K562 (cell line): ENCODE data around the gene USB1. TPM values are rescaled to one million over a fixed set of nuclear protein-coding genes. Genes with fewer than 3 reads are reported as not detected.
A peak's percentile ranks its signal among the peaks of the same experiment; 100 is the strongest.

Source experiments
- HNRNPK ChIP-seq: fragments of 200-400 bp; formaldehyde crosslinking; IDR thresholded peaks from one replicate; pipeline ENCODE4 v1.6.1; 2018; ENCODE audit warnings: mild to moderate bottlenecking, low read depth, low read length; ENCODE audit not compliant: poor library complexity, severe bottlenecking
- NR2C2 ChIP-seq, 2 experiments: fragments of 200-800 bp in 1 of 2; sonication (Bioruptor generic) in 1 of 2; sonication (generic) in 1 of 2; formaldehyde crosslinking in 1 of 2; IDR thresholded peaks; 2 replicates each; pipeline versions ENCODE4 v1.6.1 to v1.8.0; 2016 to 2022; ENCODE audit warnings: mild to moderate bottlenecking in 1 of 2, missing compliant biosample characterization in 1 of 2, missing genetic modification characterization in 1 of 2, missing genetic modification reagents in 1 of 2
- SIN3B ChIP-seq: fragments of 450-650 bp; IDR thresholded peaks from 2 replicates; pipeline ENCODE4 v1.6.1; 2017; ENCODE audit warnings: low read depth, mild to moderate bottlenecking, moderate library complexity
- SMARCE1 ChIP-seq: fragments of 450-650 bp; IDR thresholded peaks from 2 replicates; pipeline ENCODE4 v1.7.1; 2016; ENCODE audit warnings: mild to moderate bottlenecking
- polyA plus RNA-seq, 8 experiments: library from polyadenylated mRNA; depleted of rRNA in 4 of 8; stranded (reverse) in 5 of 8; unstranded in 3 of 8; fragments of >200 nt; fragmentation: Nextera tagmentation in 2 of 8; fragmentation: Illumina TruSeq in 1 of 8; extraction: Ambion mirVana in 2 of 8; extraction: Trizol in 1 of 8; gene quantifications; 2 replicates each; pipeline versions ENCODE4 v1.2.1 to v1.2.3, GENCODE V29; 2011 to 2014; ENCODE audit warnings: inconsistent platforms in 1 of 8, missing spikeins in 1 of 8
- total RNA-seq, 7 experiments: library from RNA; depleted of rRNA in 6 of 7; stranded (reverse); fragments of >200 nt in 6 of 7; fragmentation: Illumina TruSeq in 2 of 7; extraction: Trizol in 2 of 7; gene quantifications; 2 replicates each; pipeline versions ENCODE4 v1.2.1 to v1.2.3, GENCODE V29; 2011 to 2021; ENCODE audit warnings: low replicate concordance in 1 of 7
- TF ChIP-seq, protein P1 (sequence below): IDR thresholded peaks from 2 replicates; pipeline ENCODE4 v1.6.1; 2012; ENCODE audit warnings: low read depth, low read length, improper control_type of control experiment, borderline replicate concordance
- TF ChIP-seq, protein P2 (sequence below): sonication (generic); formaldehyde crosslinking; IDR thresholded peaks from 2 replicates; pipeline ENCODE4 v1.8.0; 2023; ENCODE audit warnings: mild to moderate bottlenecking, missing genetic modification reagents
- TF ChIP-seq, protein P3 (sequence below): fragments of 450-650 bp; formaldehyde crosslinking; IDR thresholded peaks from 2 replicates; pipeline ENCODE4 v1.4.0; 2020; ENCODE audit warnings: mild to moderate bottlenecking, mixed read lengths
- TF ChIP-seq, protein P4 (sequence below): fragments of 450-650 bp; conservative IDR thresholded peaks from 2 replicates; pipeline ENCODE4 v1.6.1; 2016; ENCODE audit warnings: missing genetic modification characterization, low read depth, mild to moderate bottlenecking, control low read depth, missing compliant biosample characterization
- TF ChIP-seq, protein P5 (sequence below): sonication (generic); formaldehyde crosslinking; IDR thresholded peaks from 2 replicates; pipeline ENCODE4 v1.8.1; 2022; ENCODE audit warnings: missing genetic modification reagents
- TF ChIP-seq, protein P6 (sequence below): fragments of 250-450 bp; sonication (Bioruptor Pico); IDR thresholded peaks from 2 replicates; pipeline ENCODE4 v1.4.0; 2020; ENCODE audit warnings: mild to moderate bottlenecking, moderate library complexity, borderline replicate concordance
- TF ChIP-seq, protein P7 (sequence below): fragments of 250-450 bp; sonication (Bioruptor Pico); IDR thresholded peaks from 2 replicates; pipeline ENCODE4 v1.5.0; 2021; ENCODE audit warnings: mild to moderate bottlenecking, borderline replicate concordance

The USB1 gene
- total and polyA plus RNA-seq, 9 of the 15 experiments (the other 6 are each of a cell fraction or from before 2014, with no cell fraction given) = 11.6 to 73.6 (median 19.4) TPM

DNA sequence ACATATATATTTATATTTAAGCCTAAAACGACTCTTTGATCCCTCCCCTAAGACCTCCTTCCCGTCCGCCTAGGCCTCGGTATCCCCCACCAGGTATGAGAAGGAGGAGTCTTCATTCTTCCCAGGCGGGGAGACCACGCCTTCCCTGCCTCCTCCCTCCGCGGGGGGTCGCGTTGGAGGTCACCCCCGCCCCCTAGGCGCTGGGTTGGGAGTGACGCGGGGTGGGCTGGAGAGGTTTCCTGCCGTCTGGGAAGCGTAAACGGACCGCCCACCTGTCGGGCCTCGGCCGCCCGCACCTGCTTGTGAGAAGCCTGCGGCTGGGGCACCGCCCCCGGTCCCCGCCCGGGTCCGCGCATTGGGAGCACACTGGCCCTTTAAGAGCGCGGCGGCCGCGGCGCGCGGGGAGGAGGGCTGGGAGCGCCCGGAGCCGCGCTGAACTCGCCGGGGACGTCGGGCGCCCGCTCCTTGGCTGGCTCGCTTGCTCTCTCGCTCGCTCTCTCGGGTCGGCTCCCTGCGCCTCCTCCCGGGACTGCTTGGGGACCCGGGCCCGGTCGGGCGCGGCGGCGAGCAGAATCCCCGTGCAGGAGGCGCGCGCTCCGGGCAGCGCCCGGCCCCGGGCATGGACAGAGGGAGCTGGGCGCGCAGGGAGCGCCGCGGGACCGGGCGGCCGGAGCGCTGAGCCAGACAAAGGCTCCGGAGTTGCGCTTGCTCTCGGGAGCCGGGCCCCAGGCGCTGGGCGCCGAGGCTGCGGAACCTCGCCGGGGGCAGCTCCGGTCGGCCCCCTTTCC lies 24.3 kb downstream of the USB1 start, which contains the start of gene MMP15 (continued):
- TF ChIP-seq, protein P1, sequence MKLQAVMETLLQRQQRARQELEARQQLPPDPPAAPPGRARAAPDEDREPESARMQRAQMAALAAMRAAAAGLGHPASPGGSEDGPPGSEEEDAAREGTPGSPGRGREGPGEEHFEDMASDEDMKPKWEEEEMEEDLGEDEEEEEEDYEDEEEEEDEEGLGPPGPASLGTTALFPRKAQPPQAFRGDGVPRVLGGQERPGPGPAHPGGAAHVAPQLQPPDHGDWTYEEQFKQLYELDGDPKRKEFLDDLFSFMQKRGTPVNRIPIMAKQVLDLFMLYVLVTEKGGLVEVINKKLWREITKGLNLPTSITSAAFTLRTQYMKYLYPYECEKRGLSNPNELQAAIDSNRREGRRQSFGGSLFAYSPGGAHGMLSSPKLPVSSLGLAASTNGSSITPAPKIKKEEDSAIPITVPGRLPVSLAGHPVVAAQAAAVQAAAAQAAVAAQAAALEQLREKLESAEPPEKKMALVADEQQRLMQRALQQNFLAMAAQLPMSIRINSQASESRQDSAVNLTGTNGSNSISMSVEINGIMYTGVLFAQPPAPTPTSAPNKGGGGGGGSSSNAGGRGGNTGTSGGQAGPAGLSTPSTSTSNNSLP = no peak
- no peak for TF ChIP-seq NR2C2 (CRISPR knock-in tag; IDR thresholded peaks at IDR 0.05)
- TF ChIP-seq NR2C2 (tag; IDR thresholded peaks at IDR 0.05) = peak; percentile 64
- TF ChIP-seq, protein P2, sequence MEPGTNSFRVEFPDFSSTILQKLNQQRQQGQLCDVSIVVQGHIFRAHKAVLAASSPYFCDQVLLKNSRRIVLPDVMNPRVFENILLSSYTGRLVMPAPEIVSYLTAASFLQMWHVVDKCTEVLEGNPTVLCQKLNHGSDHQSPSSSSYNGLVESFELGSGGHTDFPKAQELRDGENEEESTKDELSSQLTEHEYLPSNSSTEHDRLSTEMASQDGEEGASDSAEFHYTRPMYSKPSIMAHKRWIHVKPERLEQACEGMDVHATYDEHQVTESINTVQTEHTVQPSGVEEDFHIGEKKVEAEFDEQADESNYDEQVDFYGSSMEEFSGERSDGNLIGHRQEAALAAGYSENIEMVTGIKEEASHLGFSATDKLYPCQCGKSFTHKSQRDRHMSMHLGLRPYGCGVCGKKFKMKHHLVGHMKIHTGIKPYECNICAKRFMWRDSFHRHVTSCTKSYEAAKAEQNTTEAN = no peak
- 0 out of 2 replicates have a peak, but pooled peaks have one; percentile 13 for TF ChIP-seq SIN3B
- TF ChIP-seq, protein P3, sequence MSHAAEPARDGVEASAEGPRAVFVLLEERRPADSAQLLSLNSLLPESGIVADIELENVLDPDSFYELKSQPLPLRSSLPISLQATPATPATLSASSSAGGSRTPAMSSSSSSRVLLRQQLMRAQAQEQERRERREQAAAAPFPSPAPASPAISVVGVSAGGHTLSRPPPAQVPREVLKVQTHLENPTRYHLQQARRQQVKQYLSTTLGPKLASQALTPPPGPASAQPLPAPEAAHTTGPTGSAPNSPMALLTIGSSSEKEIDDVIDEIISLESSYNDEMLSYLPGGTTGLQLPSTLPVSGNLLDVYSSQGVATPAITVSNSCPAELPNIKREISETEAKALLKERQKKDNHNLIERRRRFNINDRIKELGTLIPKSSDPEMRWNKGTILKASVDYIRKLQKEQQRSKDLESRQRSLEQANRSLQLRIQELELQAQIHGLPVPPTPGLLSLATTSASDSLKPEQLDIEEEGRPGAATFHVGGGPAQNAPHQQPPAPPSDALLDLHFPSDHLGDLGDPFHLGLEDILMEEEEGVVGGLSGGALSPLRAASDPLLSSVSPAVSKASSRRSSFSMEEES (CRISPR knock-in tag) = no peak
- TF ChIP-seq, protein P4, sequence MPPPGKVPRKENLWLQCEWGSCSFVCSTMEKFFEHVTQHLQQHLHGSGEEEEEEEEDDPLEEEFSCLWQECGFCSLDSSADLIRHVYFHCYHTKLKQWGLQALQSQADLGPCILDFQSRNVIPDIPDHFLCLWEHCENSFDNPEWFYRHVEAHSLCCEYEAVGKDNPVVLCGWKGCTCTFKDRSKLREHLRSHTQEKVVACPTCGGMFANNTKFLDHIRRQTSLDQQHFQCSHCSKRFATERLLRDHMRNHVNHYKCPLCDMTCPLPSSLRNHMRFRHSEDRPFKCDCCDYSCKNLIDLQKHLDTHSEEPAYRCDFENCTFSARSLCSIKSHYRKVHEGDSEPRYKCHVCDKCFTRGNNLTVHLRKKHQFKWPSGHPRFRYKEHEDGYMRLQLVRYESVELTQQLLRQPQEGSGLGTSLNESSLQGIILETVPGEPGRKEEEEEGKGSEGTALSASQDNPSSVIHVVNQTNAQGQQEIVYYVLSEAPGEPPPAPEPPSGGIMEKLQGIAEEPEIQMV (tag) = peak; percentile 98
- no peak for TF ChIP-seq HNRNPK
- TF ChIP-seq, protein P5, sequence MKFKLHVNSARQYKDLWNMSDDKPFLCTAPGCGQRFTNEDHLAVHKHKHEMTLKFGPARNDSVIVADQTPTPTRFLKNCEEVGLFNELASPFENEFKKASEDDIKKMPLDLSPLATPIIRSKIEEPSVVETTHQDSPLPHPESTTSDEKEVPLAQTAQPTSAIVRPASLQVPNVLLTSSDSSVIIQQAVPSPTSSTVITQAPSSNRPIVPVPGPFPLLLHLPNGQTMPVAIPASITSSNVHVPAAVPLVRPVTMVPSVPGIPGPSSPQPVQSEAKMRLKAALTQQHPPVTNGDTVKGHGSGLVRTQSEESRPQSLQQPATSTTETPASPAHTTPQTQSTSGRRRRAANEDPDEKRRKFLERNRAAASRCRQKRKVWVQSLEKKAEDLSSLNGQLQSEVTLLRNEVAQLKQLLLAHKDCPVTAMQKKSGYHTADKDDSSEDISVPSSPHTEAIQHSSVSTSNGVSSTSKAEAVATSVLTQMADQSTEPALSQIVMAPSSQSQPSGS (CRISPR knock-in tag) = 0 out of 2 replicates have a peak, but pooled peaks have one; percentile 37
- TF ChIP-seq, protein P6, sequence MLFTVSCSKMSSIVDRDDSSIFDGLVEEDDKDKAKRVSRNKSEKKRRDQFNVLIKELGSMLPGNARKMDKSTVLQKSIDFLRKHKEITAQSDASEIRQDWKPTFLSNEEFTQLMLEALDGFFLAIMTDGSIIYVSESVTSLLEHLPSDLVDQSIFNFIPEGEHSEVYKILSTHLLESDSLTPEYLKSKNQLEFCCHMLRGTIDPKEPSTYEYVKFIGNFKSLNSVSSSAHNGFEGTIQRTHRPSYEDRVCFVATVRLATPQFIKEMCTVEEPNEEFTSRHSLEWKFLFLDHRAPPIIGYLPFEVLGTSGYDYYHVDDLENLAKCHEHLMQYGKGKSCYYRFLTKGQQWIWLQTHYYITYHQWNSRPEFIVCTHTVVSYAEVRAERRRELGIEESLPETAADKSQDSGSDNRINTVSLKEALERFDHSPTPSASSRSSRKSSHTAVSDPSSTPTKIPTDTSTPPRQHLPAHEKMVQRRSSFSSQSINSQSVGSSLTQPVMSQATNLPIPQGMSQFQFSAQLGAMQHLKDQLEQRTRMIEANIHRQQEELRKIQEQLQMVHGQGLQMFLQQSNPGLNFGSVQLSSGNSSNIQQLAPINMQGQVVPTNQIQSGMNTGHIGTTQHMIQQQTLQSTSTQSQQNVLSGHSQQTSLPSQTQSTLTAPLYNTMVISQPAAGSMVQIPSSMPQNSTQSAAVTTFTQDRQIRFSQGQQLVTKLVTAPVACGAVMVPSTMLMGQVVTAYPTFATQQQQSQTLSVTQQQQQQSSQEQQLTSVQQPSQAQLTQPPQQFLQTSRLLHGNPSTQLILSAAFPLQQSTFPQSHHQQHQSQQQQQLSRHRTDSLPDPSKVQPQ (CRISPR knock-in tag) = no peak
- TF ChIP-seq, protein P7, sequence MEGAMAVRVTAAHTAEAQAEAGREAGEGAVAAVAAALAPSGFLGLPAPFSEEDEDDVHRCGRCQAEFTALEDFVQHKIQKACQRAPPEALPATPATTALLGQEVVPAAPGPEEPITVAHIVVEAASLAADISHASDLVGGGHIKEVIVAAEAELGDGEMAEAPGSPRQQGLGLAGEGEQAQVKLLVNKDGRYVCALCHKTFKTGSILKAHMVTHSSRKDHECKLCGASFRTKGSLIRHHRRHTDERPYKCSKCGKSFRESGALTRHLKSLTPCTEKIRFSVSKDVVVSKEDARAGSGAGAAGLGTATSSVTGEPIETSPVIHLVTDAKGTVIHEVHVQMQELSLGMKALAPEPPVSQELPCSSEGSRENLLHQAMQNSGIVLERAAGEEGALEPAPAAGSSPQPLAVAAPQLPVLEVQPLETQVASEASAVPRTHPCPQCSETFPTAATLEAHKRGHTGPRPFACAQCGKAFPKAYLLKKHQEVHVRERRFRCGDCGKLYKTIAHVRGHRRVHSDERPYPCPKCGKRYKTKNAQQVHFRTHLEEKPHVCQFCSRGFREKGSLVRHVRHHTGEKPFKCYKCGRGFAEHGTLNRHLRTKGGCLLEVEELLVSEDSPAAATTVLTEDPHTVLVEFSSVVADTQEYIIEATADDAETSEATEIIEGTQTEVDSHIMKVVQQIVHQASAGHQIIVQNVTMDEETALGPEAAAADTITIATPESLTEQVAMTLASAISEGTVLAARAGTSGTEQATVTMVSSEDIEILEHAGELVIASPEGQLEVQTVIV = no peak
- no peak for TF ChIP-seq SMARCE1
